ENCODE measurements around the gene FBXO5.
"Not testable (repeated sequence)": the region's sequence is repeated elsewhere in the genome, so short reads cannot be mapped to it uniquely, and the experiment has no call there.

The FBXO5 gene

GRCh38 chr6:152993847-152994246 lies 11.0 kb upstream of the FBXO5 start:
- H3K4me3 ChIP-seq (ENCODE audit: control insufficient read depth, low read depth, low read length) = no peak overlapping the region
- TF ChIP-seq, protein P1, sequence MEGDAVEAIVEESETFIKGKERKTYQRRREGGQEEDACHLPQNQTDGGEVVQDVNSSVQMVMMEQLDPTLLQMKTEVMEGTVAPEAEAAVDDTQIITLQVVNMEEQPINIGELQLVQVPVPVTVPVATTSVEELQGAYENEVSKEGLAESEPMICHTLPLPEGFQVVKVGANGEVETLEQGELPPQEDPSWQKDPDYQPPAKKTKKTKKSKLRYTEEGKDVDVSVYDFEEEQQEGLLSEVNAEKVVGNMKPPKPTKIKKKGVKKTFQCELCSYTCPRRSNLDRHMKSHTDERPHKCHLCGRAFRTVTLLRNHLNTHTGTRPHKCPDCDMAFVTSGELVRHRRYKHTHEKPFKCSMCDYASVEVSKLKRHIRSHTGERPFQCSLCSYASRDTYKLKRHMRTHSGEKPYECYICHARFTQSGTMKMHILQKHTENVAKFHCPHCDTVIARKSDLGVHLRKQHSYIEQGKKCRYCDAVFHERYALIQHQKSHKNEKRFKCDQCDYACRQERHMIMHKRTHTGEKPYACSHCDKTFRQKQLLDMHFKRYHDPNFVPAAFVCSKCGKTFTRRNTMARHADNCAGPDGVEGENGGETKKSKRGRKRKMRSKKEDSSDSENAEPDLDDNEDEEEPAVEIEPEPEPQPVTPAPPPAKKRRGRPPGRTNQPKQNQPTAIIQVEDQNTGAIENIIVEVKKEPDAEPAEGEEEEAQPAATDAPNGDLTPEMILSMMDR (IDR thresholded peaks at IDR 0.05; ENCODE audit: control insufficient read depth, insufficient read depth, low read depth, low read length, missing control alignments) = no peak
- DNase-seq (ENCODE audit: low read depth) = no peak

GRCh38 chr6:152993431-152993830 lies 10.6 kb upstream of the FBXO5 start:
- DNase-seq (ENCODE audit: low read depth) = no peak
- TF ChIP-seq, protein P1 (IDR thresholded peaks at IDR 0.05; ENCODE audit: control insufficient read depth, insufficient read depth, low read depth, low read length, missing control alignments) = no peak
- H3K4me3 ChIP-seq (ENCODE audit: control insufficient read depth, low read depth, low read length) = no peak overlapping the region

DNA sequence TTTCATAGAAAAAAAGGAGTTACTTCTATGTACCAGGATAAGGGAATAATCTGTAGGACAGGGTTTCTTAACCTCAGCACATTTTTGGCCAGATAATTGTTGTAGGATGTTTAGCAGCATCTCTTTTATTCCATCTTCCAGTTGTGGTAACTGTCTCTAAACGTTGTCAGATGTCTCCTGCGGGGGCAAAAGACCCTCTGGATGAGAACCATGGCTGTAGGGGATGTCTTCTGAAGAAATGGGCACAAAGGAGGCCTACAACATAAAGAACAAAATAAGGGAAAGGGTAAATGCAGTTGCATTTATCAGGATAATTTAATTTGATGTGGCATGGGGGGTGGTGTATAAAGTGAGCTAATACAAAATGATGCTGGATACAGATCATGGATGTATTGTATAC lies 4.1 kb upstream of the FBXO5 start:
- DNase-seq (ENCODE audit: low read depth) = no peak
- H3K4me3 ChIP-seq (ENCODE audit: control insufficient read depth, low read depth, low read length) = no peak overlapping the region
- TF ChIP-seq, protein P1 (IDR thresholded peaks at IDR 0.05; ENCODE audit: control insufficient read depth, insufficient read depth, low read depth, low read length, missing control alignments) = no peak

- H3K4me3 ChIP-seq (ENCODE audit: control insufficient read depth, low read depth, low read length) = not testable (repeated sequence)
These were observed 2.5 kb upstream of the FBXO5 start for GRCh38 chr6:152985300-152985699.

GRCh38 chr6:152984513-152984872 lies 1.7 kb upstream of the FBXO5 start:
- TF ChIP-seq, protein P1 (IDR thresholded peaks at IDR 0.05; ENCODE audit: control insufficient read depth, insufficient read depth, low read depth, low read length, missing control alignments) = no peak
- peak overlapping the region; percentile 75 for H3K4me3 ChIP-seq (ENCODE audit: control insufficient read depth, low read depth, low read length)
- no peak for DNase-seq (ENCODE audit: low read depth)

More at GRCh38 chr6:152985300-152985699, 2.5 kb upstream of the FBXO5 start:
- DNase-seq (ENCODE audit: low read depth) = not testable (repeated sequence)

- peak overlapping the region; percentile 75 for H3K4me3 ChIP-seq (ENCODE audit: control insufficient read depth, low read depth, low read length)
- peak; percentile 23 for DNase-seq (ENCODE audit: low read depth)
- TF ChIP-seq, protein P1 (IDR thresholded peaks at IDR 0.05; ENCODE audit: control insufficient read depth, insufficient read depth, low read depth, low read length, missing control alignments) = no peak
These were observed 1.0 kb upstream of the FBXO5 start for GRCh38 chr6:152983637-152984512.
